Osteoblast (primary cell): ENCODE data around the gene TMEM59. TPM values are rescaled to one million over a fixed set of nuclear protein-coding genes. Genes with fewer than 3 reads are reported as not detected.

Experiments
- DNase-seq: peaks from one replicate; pipeline ENCODE4 v3.0.0; 2011; ENCODE audit warnings: low spot score, mixed read lengths; ENCODE audit not compliant: insufficient read length; ENCODE audit errors: missing footprints
- H2AFZ ChIP-seq: 2 replicates; pipeline ENCODE4 v1.6.0; 2011; ENCODE audit warnings: mild to moderate bottlenecking, low read length
- H3K27ac ChIP-seq: 2 replicates; pipeline ENCODE4 v1.5.1; 2011; ENCODE audit warnings: mild to moderate bottlenecking, low read depth, low read length, moderate library complexity
- H3K27me3 ChIP-seq: 2 replicates; pipeline ENCODE4 v1.6.0; 2012; ENCODE audit warnings: mild to moderate bottlenecking, control low read depth, inconsistent platforms, low read length, moderate library complexity; ENCODE audit not compliant: insufficient read depth
- H3K36me3 ChIP-seq: 2 replicates; pipeline ENCODE4 v1.5.1; 2011; ENCODE audit warnings: mild to moderate bottlenecking, low read length, control low read depth, moderate library complexity; ENCODE audit not compliant: insufficient read depth
- H3K4me1 ChIP-seq: 2 replicates; pipeline ENCODE4 v1.5.1; 2011; ENCODE audit warnings: mild to moderate bottlenecking, low read length, control low read depth, moderate library complexity; ENCODE audit not compliant: insufficient read depth
- H3K4me2 ChIP-seq: 2 replicates; pipeline ENCODE4 v1.6.0; 2011; ENCODE audit warnings: mild to moderate bottlenecking, low read length; ENCODE audit not compliant: insufficient read depth
- H3K4me3 ChIP-seq: fragments of 200-600 bp; sonication (generic); 3 replicates; pipeline ENCODE4 v1.5.1; 2012; ENCODE audit warnings: mild to moderate bottlenecking, low read length, inconsistent platforms; ENCODE audit not compliant: insufficient read depth
- H3K79me2 ChIP-seq: 2 replicates; pipeline ENCODE4 v1.6.0; 2012; ENCODE audit warnings: mild to moderate bottlenecking, low read length, control low read depth, inconsistent platforms; ENCODE audit not compliant: insufficient read depth
- H3K9me3 ChIP-seq: 2 replicates; pipeline ENCODE4 v1.5.1; 2011; ENCODE audit warnings: low read depth, low read length, control low read depth
- H4K20me1 ChIP-seq: 2 replicates; pipeline ENCODE4 v1.6.0; 2012; ENCODE audit warnings: mild to moderate bottlenecking, low read length, control low read depth; ENCODE audit not compliant: insufficient read depth
- total RNA-seq: library from RNA; depleted of rRNA; stranded (reverse); fragments of >200 nt; gene quantifications from 2 replicates; pipeline ENCODE4 v1.2.3, GENCODE V29; 2012
- TF ChIP-seq, protein P1 (sequence below): IDR thresholded peaks from 2 replicates; pipeline ENCODE4 v1.5.1; 2011; ENCODE audit warnings: mild to moderate bottlenecking, low read depth, low read length, moderate library complexity; ENCODE audit errors: extremely low read depth

TMEM59 gene
- total RNA-seq, 1 donor: 356 TPM

DNA sequence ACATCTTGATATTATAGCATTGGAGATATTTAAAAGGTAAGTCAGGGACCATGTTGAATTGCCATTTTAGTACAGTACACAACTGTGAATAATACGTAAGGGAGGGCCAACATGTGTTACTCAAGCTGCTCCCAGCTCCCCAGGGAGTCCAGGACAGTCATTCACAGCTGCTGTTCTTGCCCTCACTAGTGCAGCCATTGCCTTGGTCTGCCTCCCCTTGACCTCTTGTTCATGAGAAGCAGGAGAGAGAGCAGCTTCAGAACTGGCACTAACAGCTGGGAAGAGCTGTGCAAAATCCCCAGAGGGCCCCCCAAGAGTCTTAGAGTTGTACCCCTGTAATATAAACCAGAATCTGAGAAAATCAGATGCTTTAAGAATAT, 16.8 kb upstream of the TMEM59 start:
- H4K20me1 ChIP-seq: no peaks in the 10 kb centered on the region
- no peaks in the 10 kb centered on the region for H3K4me1 ChIP-seq
- no peak overlapping the region for H3K27ac ChIP-seq
- TF ChIP-seq, protein P1, sequence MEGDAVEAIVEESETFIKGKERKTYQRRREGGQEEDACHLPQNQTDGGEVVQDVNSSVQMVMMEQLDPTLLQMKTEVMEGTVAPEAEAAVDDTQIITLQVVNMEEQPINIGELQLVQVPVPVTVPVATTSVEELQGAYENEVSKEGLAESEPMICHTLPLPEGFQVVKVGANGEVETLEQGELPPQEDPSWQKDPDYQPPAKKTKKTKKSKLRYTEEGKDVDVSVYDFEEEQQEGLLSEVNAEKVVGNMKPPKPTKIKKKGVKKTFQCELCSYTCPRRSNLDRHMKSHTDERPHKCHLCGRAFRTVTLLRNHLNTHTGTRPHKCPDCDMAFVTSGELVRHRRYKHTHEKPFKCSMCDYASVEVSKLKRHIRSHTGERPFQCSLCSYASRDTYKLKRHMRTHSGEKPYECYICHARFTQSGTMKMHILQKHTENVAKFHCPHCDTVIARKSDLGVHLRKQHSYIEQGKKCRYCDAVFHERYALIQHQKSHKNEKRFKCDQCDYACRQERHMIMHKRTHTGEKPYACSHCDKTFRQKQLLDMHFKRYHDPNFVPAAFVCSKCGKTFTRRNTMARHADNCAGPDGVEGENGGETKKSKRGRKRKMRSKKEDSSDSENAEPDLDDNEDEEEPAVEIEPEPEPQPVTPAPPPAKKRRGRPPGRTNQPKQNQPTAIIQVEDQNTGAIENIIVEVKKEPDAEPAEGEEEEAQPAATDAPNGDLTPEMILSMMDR: no peak
- no peak overlapping the region for H3K4me2 ChIP-seq
- H3K36me3 ChIP-seq: peaks cover 5% of the 10 kb centered on the region
- no peak overlapping the region for H2AFZ ChIP-seq
- H3K79me2 ChIP-seq: no peaks in the 10 kb centered on the region
- H3K27me3 ChIP-seq: no peaks in the 10 kb centered on the region
- no peak for DNase-seq
- H3K9me3 ChIP-seq: no peaks in the 10 kb centered on the region
- no peak overlapping the region for H3K4me3 ChIP-seq

DNA sequence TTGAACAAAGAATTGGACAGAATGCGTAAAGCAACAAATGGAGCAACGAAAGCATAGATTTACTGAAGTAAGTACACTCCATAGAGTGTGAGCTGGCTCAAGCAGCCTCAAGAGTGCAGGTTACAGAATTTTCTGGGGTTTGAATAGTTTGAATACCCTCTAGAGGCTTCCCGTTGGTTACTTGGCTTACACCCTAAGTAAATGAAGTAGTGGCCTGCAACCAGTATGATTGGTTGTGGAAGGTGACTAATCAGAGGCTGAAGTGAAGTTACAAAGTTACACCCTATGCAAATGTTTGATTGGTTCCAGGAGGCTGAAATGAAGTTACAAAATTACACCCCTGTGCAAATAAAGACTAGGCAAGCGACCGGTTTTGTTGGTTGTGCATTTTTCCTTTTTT, 11.3 kb upstream of the TMEM59 start:
- Histone ChIP-seq H3K27me3 (no peaks in the 10 kb centered on the region), H3K9me3 (no peaks in the 10 kb centered on the region), H3K36me3 (peaks cover 5% of the 10 kb centered on the region), H2AFZ (no peak overlapping the region), H4K20me1 (no peaks in the 10 kb centered on the region), H3K4me2 (no peak overlapping the region), H3K27ac (no peak overlapping the region), H3K79me2 (no peaks in the 10 kb centered on the region), H3K4me3 (no peak overlapping the region), H3K4me1 (no peaks in the 10 kb centered on the region)
- TF ChIP-seq, protein P1: no peak
- DNase-seq: no peak

DNA sequence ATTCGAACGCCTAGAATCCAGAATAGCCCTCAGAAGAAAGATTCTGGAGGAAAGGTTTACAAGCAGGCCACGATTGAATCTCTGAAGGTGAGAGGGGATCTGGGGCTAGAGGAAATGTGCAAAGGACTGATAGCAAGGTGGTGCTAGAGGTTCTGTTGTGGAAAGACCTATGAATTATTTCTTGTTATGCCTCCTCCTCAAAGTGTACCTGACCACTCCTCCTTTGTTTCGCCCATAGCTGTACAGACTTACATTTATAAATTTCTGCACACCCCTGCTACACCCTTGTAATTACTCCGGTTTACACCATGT, 1.4 kb upstream of the TMEM59 start:
- peak overlapping the region; percentile 86 for H3K27ac ChIP-seq
- TF ChIP-seq, protein P1: no peak
- peaks cover 20% of the 10 kb centered on the region for H3K4me1 ChIP-seq
- no peaks in the 10 kb centered on the region for H3K36me3 ChIP-seq
- DNase-seq: no peak
- H2AFZ ChIP-seq: peak overlapping the region; percentile 96
- H3K4me3 ChIP-seq: peak overlapping the region; percentile 89
- H3K9me3 ChIP-seq: no peaks in the 10 kb centered on the region
- no peaks in the 10 kb centered on the region for H3K27me3 ChIP-seq
- peaks cover 40% of the 10 kb centered on the region for H3K79me2 ChIP-seq
- peak overlapping the region; percentile 95 for H3K4me2 ChIP-seq
- peaks cover 7% of the 10 kb centered on the region for H4K20me1 ChIP-seq

DNA sequence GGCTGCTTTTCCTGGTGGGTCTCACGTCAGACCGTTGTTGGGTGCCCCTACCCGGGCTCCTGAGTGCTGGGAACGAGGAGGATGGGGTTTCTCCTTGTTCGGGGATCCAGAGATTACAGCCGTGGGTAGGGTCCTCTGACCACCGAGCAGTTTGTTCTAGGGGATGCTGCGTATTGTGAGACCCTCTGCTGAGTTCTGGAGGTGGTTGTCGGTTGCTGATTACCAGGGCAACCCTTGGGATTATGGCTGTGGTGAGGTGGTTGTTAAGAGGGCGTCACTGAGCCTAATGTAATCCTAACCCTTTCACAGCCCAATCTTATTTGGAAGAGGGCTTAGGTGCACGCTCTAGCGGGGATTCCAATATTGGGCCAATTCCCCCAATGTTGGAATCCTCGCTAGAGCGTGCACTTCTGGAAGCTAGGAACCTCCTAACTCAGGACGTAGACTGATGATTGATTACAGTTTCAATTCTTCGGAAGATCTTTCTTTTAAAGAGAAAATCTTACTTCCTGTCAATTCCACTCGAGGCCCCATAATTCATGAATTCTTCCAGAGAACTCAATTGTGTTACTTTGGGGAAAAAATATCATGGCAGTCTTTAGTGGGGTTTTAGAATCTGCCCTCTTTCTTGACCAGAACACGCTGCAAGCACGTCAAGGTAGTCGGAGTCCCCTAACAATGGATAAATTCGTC, 887 bp upstream of the TMEM59 start:
- Histone ChIP-seq H3K79me2 (peaks cover 45% of the 10 kb centered on the region), H3K9me3 (no peaks in the 10 kb centered on the region), H3K27me3 (no peaks in the 10 kb centered on the region), H3K4me3 (peak overlapping the region; percentile 89), H3K27ac (peak overlapping the region; percentile 86), H3K4me2 (peak overlapping the region; percentile 95), H4K20me1 (peaks cover 12% of the 10 kb centered on the region), H2AFZ (peak overlapping the region; percentile 96), H3K4me1 (peaks cover 20% of the 10 kb centered on the region), H3K36me3 (no peaks in the 10 kb centered on the region)
- TF ChIP-seq, protein P1: no peak
- DNase-seq: peak; percentile 80
